C4-2B (cell line): ENCODE data around the gene LAMC3.

Source experiments
- ZFX ChIP-seq: fragments of 450-650 bp; IDR thresholded peaks from 2 replicates; pipeline ENCODE4 v1.6.1; 2017
- TF ChIP-seq, protein P1 (sequence below): fragments of 450-650 bp; conservative IDR thresholded peaks from 2 replicates; pipeline ENCODE4 v1.5.1; 2017; ENCODE audit warnings: mild to moderate bottlenecking

GRCh38 chr9:131103024-131103423 is 94.0 kb downstream of the LAMC3 start:
- TF ChIP-seq, protein P1, sequence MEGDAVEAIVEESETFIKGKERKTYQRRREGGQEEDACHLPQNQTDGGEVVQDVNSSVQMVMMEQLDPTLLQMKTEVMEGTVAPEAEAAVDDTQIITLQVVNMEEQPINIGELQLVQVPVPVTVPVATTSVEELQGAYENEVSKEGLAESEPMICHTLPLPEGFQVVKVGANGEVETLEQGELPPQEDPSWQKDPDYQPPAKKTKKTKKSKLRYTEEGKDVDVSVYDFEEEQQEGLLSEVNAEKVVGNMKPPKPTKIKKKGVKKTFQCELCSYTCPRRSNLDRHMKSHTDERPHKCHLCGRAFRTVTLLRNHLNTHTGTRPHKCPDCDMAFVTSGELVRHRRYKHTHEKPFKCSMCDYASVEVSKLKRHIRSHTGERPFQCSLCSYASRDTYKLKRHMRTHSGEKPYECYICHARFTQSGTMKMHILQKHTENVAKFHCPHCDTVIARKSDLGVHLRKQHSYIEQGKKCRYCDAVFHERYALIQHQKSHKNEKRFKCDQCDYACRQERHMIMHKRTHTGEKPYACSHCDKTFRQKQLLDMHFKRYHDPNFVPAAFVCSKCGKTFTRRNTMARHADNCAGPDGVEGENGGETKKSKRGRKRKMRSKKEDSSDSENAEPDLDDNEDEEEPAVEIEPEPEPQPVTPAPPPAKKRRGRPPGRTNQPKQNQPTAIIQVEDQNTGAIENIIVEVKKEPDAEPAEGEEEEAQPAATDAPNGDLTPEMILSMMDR, result no peak
- TF ChIP-seq ZFX, result no peak
